ENCODE results near the gene ZNRF1. TPM values are rescaled to one million over a fixed set of nuclear protein-coding genes. Genes with fewer than 3 reads are reported as not detected.

The ZNRF1 gene
- total RNA-seq, 1 donor, result 19.9 TPM

- Histone ChIP-seq H3K9me3 (ENCODE audit: low read depth, low read length) (no peaks in the 10 kb centered on the region), H3K27me3 (ENCODE audit: insufficient read depth, low read length) (no peaks in the 10 kb centered on the region), H3K36me3 (ENCODE audit: insufficient read depth, low read length) (no peaks in the 10 kb centered on the region), H4K20me1 (ENCODE audit: insufficient read depth, low read length) (no peaks in the 10 kb centered on the region), H3K4me2 (ENCODE audit: insufficient read depth, low read length) (no peak overlapping the region), H3K4me1 (ENCODE audit: insufficient read depth, low read length) (no peaks in the 10 kb centered on the region), H3K79me2 (ENCODE audit: insufficient read depth, low read length) (peaks cover 2% of the 10 kb centered on the region), H2AFZ (ENCODE audit: low read length) (no peak overlapping the region), H3K4me3 (ENCODE audit: insufficient read depth, low read length) (no peak overlapping the region), H3K27ac (ENCODE audit: low read depth, low read length) (no peak overlapping the region)
- no peak for DNase-seq (ENCODE audit: insufficient read length, low spot score, missing footprints)
- TF ChIP-seq, protein P1, sequence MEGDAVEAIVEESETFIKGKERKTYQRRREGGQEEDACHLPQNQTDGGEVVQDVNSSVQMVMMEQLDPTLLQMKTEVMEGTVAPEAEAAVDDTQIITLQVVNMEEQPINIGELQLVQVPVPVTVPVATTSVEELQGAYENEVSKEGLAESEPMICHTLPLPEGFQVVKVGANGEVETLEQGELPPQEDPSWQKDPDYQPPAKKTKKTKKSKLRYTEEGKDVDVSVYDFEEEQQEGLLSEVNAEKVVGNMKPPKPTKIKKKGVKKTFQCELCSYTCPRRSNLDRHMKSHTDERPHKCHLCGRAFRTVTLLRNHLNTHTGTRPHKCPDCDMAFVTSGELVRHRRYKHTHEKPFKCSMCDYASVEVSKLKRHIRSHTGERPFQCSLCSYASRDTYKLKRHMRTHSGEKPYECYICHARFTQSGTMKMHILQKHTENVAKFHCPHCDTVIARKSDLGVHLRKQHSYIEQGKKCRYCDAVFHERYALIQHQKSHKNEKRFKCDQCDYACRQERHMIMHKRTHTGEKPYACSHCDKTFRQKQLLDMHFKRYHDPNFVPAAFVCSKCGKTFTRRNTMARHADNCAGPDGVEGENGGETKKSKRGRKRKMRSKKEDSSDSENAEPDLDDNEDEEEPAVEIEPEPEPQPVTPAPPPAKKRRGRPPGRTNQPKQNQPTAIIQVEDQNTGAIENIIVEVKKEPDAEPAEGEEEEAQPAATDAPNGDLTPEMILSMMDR (IDR thresholded peaks at IDR 0.05; ENCODE audit: extremely low read depth, low read depth, low read length), result no peak
Observed at GRCh38 chr16:75143941-75144340, 145.1 kb downstream of the ZNRF1 start.

DNA sequence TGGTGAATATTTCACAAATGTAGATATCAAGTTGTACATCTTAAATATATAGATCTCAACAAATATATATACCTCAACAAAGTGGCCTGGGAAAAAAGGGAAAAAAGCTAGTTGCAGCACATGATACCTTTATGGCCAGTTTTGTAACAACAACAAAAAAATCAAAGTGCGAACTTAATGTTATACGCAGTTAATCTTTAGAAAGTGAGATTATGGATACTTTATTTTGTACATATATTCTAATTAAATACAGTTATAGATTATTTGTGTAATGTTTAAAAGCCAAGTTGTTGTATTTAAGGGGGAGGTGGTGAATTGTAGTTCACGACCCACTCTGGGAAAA lies 149.1 kb downstream of the ZNRF1 start:
- Histone ChIP-seq H3K9me3 (ENCODE audit: low read depth, low read length) (no peaks in the 10 kb centered on the region), H3K4me2 (ENCODE audit: insufficient read depth, low read length) (peak overlapping the region; percentile 91), H3K27ac (ENCODE audit: low read depth, low read length) (no peak overlapping the region), H3K4me1 (ENCODE audit: insufficient read depth, low read length) (no peaks in the 10 kb centered on the region), H3K4me3 (ENCODE audit: insufficient read depth, low read length) (peak overlapping the region; percentile 94), H2AFZ (ENCODE audit: low read length) (peak overlapping the region; percentile 89), H3K79me2 (ENCODE audit: insufficient read depth, low read length) (peaks cover 11% of the 10 kb centered on the region), H3K27me3 (ENCODE audit: insufficient read depth, low read length) (no peaks in the 10 kb centered on the region), H3K36me3 (ENCODE audit: insufficient read depth, low read length) (no peaks in the 10 kb centered on the region), H4K20me1 (ENCODE audit: insufficient read depth, low read length) (no peaks in the 10 kb centered on the region)
- TF ChIP-seq, protein P1 (IDR thresholded peaks at IDR 0.05; ENCODE audit: extremely low read depth, low read depth, low read length), result no peak
- no peak for DNase-seq (ENCODE audit: insufficient read length, low spot score, missing footprints)

- TF ChIP-seq, protein P1 (IDR thresholded peaks at IDR 0.05; ENCODE audit: extremely low read depth, low read depth, low read length), result no peak
- Histone ChIP-seq H3K27me3 (ENCODE audit: insufficient read depth, low read length) (no peaks in the 10 kb centered on the region), H3K9me3 (ENCODE audit: low read depth, low read length) (no peaks in the 10 kb centered on the region), H3K4me1 (ENCODE audit: insufficient read depth, low read length) (no peaks in the 10 kb centered on the region), H4K20me1 (ENCODE audit: insufficient read depth, low read length) (no peaks in the 10 kb centered on the region), H2AFZ (ENCODE audit: low read length) (peak within 1 kb of the TSS; percentile 89), H3K4me2 (ENCODE audit: insufficient read depth, low read length) (peak within 1 kb of the TSS; percentile 91), H3K27ac (ENCODE audit: low read depth, low read length) (peak within 1 kb of the TSS; percentile 81), H3K4me3 (ENCODE audit: insufficient read depth, low read length) (peak within 1 kb of the TSS; percentile 94), H3K79me2 (ENCODE audit: insufficient read depth, low read length) (peaks cover 11% of the 10 kb centered on the region), H3K36me3 (ENCODE audit: insufficient read depth, low read length) (no peaks in the 10 kb centered on the region)
- peak; percentile 98 for DNase-seq (ENCODE audit: insufficient read length, low spot score, missing footprints)
Observed at GRCh38 chr16:75148311-75149195, 149.7 kb downstream of the ZNRF1 start, which contains the start of gene ZFP1. TSS of gene ZFP1 (plus strand) at chr16:75148524. CDS start at chr16:75152952, 4,428 bp downstream.

DNA sequence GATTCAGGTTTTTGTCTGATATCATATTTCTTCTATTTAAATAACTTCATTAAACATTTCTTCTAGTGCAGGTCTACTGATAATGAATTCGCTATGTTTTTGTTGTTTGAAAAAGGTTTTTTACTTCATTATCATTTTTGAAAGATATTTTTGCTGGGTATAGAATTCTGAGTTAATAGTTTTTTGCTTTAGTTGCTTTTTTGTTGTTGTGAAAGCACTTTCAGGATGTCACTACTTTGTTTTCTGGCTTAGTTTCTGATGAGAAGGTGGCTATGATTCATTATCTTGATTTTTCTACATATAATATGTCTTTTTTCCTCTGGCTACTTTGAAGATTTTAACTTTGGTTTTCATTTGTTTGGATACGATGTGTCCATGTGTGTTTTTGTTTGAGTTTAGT lies 153.0 kb downstream of the ZNRF1 start:
- Histone ChIP-seq H3K27me3 (ENCODE audit: insufficient read depth, low read length) (no peaks in the 10 kb centered on the region), H3K4me1 (ENCODE audit: insufficient read depth, low read length) (no peaks in the 10 kb centered on the region), H3K9me3 (ENCODE audit: low read depth, low read length) (no peaks in the 10 kb centered on the region), H3K27ac (ENCODE audit: low read depth, low read length) (no peak overlapping the region), H3K4me3 (ENCODE audit: insufficient read depth, low read length) (no peak overlapping the region), H3K4me2 (ENCODE audit: insufficient read depth, low read length) (no peak overlapping the region), H4K20me1 (ENCODE audit: insufficient read depth, low read length) (no peaks in the 10 kb centered on the region), H3K36me3 (ENCODE audit: insufficient read depth, low read length) (peaks cover 10% of the 10 kb centered on the region), H3K79me2 (ENCODE audit: insufficient read depth, low read length) (peaks cover 13% of the 10 kb centered on the region), H2AFZ (ENCODE audit: low read length) (no peak overlapping the region)
- TF ChIP-seq, protein P1 (IDR thresholded peaks at IDR 0.05; ENCODE audit: extremely low read depth, low read depth, low read length), result no peak
- DNase-seq (ENCODE audit: insufficient read length, low spot score, missing footprints), result no peak
